HepG2 (cell line): ENCODE results near the gene SLC25A45. TPM values are rescaled to one million over a fixed set of nuclear protein-coding genes. Genes with fewer than 3 reads are reported as not detected.

ENCODE experiments used
- FLYWCH1 ChIP-seq: sonication (generic); formaldehyde crosslinking; IDR thresholded peaks from 2 replicates; pipeline ENCODE4 v1.8.1; 2023; ENCODE audit warnings: mild to moderate bottlenecking, missing genetic modification reagents
- GATAD2A ChIP-seq: IDR thresholded peaks from 2 replicates; pipeline ENCODE4 v1.6.1; 2016
- MTF1 ChIP-seq: sonication (generic); formaldehyde crosslinking; IDR thresholded peaks from 2 replicates; pipeline ENCODE4 v1.5.0; 2020; ENCODE audit warnings: missing genetic modification reagents
- POLR2AphosphoS2 ChIP-seq: IDR thresholded peaks from 2 replicates; pipeline ENCODE4 v1.6.1; 2011; ENCODE audit warnings: low read depth, low read length, improper control_type of control experiment
- PRPF4 ChIP-seq: fragments of 200-400 bp; formaldehyde crosslinking; IDR thresholded peaks from 2 replicates; pipeline ENCODE4 v1.6.1; 2016; ENCODE audit warnings: low read length, low read depth; ENCODE audit not compliant: poor library complexity, severe bottlenecking
- SNAPC2 ChIP-seq: sonication (generic); formaldehyde crosslinking; IDR thresholded peaks from 2 replicates; pipeline ENCODE4 v1.8.1; 2022; ENCODE audit warnings: mild to moderate bottlenecking, missing genetic modification reagents
- SP5 ChIP-seq: IDR thresholded peaks from 2 replicates; pipeline ENCODE4 v1.6.1; 2016; ENCODE audit warnings: low read depth, borderline replicate concordance
- U2AF1 ChIP-seq: fragments of 200-400 bp; formaldehyde crosslinking; optimal IDR thresholded peaks from 2 replicates; pipeline ENCODE3; 2017; ENCODE audit warnings: mild to moderate bottlenecking, low read depth, low read length
- ZEB1 ChIP-seq: IDR thresholded peaks from 2 replicates; pipeline ENCODE4 v1.6.1; 2012; ENCODE audit warnings: mild to moderate bottlenecking, low read depth, inconsistent platforms; ENCODE audit not compliant: insufficient replicate concordance
- ZFYVE20 ChIP-seq: sonication (generic); formaldehyde crosslinking; IDR thresholded peaks from 2 replicates; pipeline ENCODE4 v1.8.0; 2023; ENCODE audit warnings: low read depth, mild to moderate bottlenecking, moderate library complexity, missing genetic modification reagents, borderline replicate concordance
- ZIK1 ChIP-seq: sonication (generic); formaldehyde crosslinking; IDR thresholded peaks from 2 replicates; pipeline ENCODE4 v1.5.0; 2020; ENCODE audit warnings: mild to moderate bottlenecking, low read depth, missing genetic modification reagents, borderline replicate concordance
- ZKSCAN8 ChIP-seq: IDR thresholded peaks from 2 replicates; pipeline ENCODE4 v1.6.1; 2016; ENCODE audit warnings: borderline replicate concordance, missing genetic modification reagents, missing compliant biosample characterization
- ZNF10 ChIP-seq: sonication (generic); formaldehyde crosslinking; IDR thresholded peaks from 2 replicates; pipeline ENCODE4 v1.4.0; 2020; ENCODE audit warnings: mild to moderate bottlenecking, low read depth, missing genetic modification reagents, borderline replicate concordance
- ZNF225 ChIP-seq: sonication (generic); formaldehyde crosslinking; IDR thresholded peaks from 2 replicates; pipeline ENCODE4 v1.4.0; 2020; ENCODE audit warnings: mild to moderate bottlenecking, missing genetic modification reagents
- ZNF329 ChIP-seq: sonication (generic); formaldehyde crosslinking; IDR thresholded peaks from 2 replicates; pipeline ENCODE4 v1.9.0; 2021; ENCODE audit warnings: low read depth, mild to moderate bottlenecking, missing genetic modification reagents
- ZNF441 ChIP-seq: sonication (generic); formaldehyde crosslinking; IDR thresholded peaks from 2 replicates; pipeline ENCODE4 v1.7.0; 2021; ENCODE audit warnings: missing genetic modification reagents, borderline replicate concordance
- ZNF503 ChIP-seq: sonication (generic); formaldehyde crosslinking; IDR thresholded peaks from 2 replicates; pipeline ENCODE4 v1.4.0; 2020; ENCODE audit warnings: missing genetic modification reagents
- ZNF572 ChIP-seq: sonication (generic); formaldehyde crosslinking; IDR thresholded peaks from 2 replicates; pipeline ENCODE4 v1.5.1; 2020; ENCODE audit warnings: mild to moderate bottlenecking, missing genetic modification reagents
- ZNF598 ChIP-seq: sonication (generic); formaldehyde crosslinking; IDR thresholded peaks from 2 replicates; pipeline ENCODE4 v1.5.1; 2020; ENCODE audit warnings: mild to moderate bottlenecking, missing genetic modification reagents, borderline replicate concordance
- ZNF777 ChIP-seq: sonication (generic); formaldehyde crosslinking; IDR thresholded peaks from 2 replicates; pipeline ENCODE4 v1.4.0; 2020; ENCODE audit warnings: missing genetic modification reagents
- ZSCAN30 ChIP-seq: sonication (generic); formaldehyde crosslinking; IDR thresholded peaks from 2 replicates; pipeline ENCODE4 v1.5.0; 2020; ENCODE audit warnings: mild to moderate bottlenecking, missing genetic modification reagents
- polyA plus RNA-seq, 8 experiments: library from polyadenylated mRNA; depleted of rRNA in 3 of 8; stranded (reverse) in 7 of 8; unstranded in 1 of 8; fragments of >200 nt; fragmentation: Illumina TruSeq in 4 of 8; extraction: Trizol in 4 of 8; gene quantifications; 2 replicates each; pipeline versions ENCODE4 v1.2.1 to v1.2.3, GENCODE V29; 2011 to 2016; ENCODE audit warnings: low read depth in 4 of 8, missing spikeins in 1 of 8, mixed read lengths in 1 of 8; ENCODE audit not compliant: insufficient read depth in 1 of 8
- total RNA-seq, 5 experiments: library from RNA; depleted of rRNA; stranded (reverse); fragments of >200 nt; fragmentation: Illumina TruSeq; extraction: Trizol; gene quantifications; 2 replicates each; pipeline ENCODE4 v1.2.3, GENCODE V29; 2016; ENCODE audit warnings: low read depth in 1 of 5
- TF ChIP-seq, protein P1 (sequence below): sonication (generic); formaldehyde crosslinking; IDR thresholded peaks from 2 replicates; pipeline ENCODE4 v1.4.0; 2020; ENCODE audit warnings: missing genetic modification reagents
- TF ChIP-seq, protein P2 (sequence below): IDR thresholded peaks from 2 replicates; pipeline ENCODE4 v1.6.1; 2016; ENCODE audit warnings: control low read depth
- TF ChIP-seq, protein P3 (sequence below): sonication (generic); formaldehyde crosslinking; IDR thresholded peaks from 2 replicates; pipeline ENCODE4 v1.5.1; 2020; ENCODE audit warnings: mild to moderate bottlenecking, missing genetic modification reagents, moderate library complexity

The SLC25A45 gene
- total and polyA plus RNA-seq, 2 of the 13 experiments (the other 11 are each of a cell fraction or from before 2014, with no cell fraction given), result 1.2 to 3.4 TPM

GRCh38 chr11:65381716-65382032 is 772 bp downstream of the SLC25A45 start (continued):
- TF ChIP-seq ZNF503 (CRISPR knock-in tag) (0 out of 2 replicates have a peak, but pooled peaks have one; percentile 34), ZIK1 (CRISPR knock-in tag) (no peak), ZKSCAN8 (CRISPR knock-in tag) (no peak), SP5 (0 out of 2 replicates have a peak, but pooled peaks have one; percentile 6), FLYWCH1 (CRISPR knock-in tag) (no peak), ZNF572 (CRISPR knock-in tag) (0 out of 2 replicates have a peak, but pooled peaks have one; percentile 53), ZNF441 (CRISPR knock-in tag) (peak; percentile 81; the same call in 1 of the 2 replicates), ZNF777 (CRISPR knock-in tag) (no peak), ZNF329 (CRISPR knock-in tag) (0 out of 2 replicates have a peak, but pooled peaks have one; percentile 88), MTF1 (CRISPR knock-in tag) (0 out of 2 replicates have a peak, but pooled peaks have one; percentile 15), ZSCAN30 (no peak), ZEB1 (no peak), PRPF4 (no peak), SNAPC2 (CRISPR knock-in tag) (0 out of 2 replicates have a peak, but pooled peaks have one; percentile 76), U2AF1 (no peak), ZNF10 (CRISPR knock-in tag) (no peak), GATAD2A (no peak), ZFYVE20 (CRISPR knock-in tag) (no peak), ZNF225 (CRISPR knock-in tag) (no peak), ZNF598 (CRISPR knock-in tag) (no peak), POLR2AphosphoS2 (no peak)
- TF ChIP-seq, protein P1, sequence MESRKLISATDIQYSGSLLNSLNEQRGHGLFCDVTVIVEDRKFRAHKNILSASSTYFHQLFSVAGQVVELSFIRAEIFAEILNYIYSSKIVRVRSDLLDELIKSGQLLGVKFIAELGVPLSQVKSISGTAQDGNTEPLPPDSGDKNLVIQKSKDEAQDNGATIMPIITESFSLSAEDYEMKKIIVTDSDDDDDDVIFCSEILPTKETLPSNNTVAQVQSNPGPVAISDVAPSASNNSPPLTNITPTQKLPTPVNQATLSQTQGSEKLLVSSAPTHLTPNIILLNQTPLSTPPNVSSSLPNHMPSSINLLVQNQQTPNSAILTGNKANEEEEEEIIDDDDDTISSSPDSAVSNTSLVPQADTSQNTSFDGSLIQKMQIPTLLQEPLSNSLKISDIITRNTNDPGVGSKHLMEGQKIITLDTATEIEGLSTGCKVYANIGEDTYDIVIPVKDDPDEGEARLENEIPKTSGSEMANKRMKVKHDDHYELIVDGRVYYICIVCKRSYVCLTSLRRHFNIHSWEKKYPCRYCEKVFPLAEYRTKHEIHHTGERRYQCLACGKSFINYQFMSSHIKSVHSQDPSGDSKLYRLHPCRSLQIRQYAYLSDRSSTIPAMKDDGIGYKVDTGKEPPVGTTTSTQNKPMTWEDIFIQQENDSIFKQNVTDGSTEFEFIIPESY (CRISPR knock-in tag), result no peak
- TF ChIP-seq, protein P2, sequence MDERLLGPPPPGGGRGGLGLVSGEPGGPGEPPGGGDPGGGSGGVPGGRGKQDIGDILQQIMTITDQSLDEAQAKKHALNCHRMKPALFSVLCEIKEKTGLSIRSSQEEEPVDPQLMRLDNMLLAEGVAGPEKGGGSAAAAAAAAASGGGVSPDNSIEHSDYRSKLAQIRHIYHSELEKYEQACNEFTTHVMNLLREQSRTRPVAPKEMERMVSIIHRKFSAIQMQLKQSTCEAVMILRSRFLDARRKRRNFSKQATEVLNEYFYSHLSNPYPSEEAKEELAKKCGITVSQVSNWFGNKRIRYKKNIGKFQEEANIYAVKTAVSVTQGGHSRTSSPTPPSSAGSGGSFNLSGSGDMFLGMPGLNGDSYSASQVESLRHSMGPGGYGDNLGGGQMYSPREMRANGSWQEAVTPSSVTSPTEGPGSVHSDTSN, result peak; percentile 28; the same call in 1 of the 2 replicates
- TF ChIP-seq, protein P3, sequence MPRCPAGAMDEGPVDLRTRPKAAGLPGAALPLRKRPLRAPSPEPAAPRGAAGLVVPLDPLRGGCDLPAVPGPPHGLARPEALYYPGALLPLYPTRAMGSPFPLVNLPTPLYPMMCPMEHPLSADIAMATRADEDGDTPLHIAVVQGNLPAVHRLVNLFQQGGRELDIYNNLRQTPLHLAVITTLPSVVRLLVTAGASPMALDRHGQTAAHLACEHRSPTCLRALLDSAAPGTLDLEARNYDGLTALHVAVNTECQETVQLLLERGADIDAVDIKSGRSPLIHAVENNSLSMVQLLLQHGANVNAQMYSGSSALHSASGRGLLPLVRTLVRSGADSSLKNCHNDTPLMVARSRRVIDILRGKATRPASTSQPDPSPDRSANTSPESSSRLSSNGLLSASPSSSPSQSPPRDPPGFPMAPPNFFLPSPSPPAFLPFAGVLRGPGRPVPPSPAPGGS (CRISPR knock-in tag), result no peak
